GM12864 (cell line): ENCODE measurements around the gene FOXJ3.
A peak's percentile ranks its signal among the peaks of the same experiment; 100 is the strongest.

Experiments used
- DNase-seq: peaks from one replicate; pipeline ENCODE4 v3.0.0-alpha.2; 2011; ENCODE audit warnings: low read depth
- H3K4me3 ChIP-seq: 2 replicates; pipeline ENCODE4 v1.5.1; 2011; ENCODE audit warnings: mild to moderate bottlenecking, low read depth, low read length, control low read depth
- CTCF ChIP-seq: IDR thresholded peaks from 2 replicates; pipeline ENCODE4 v1.5.1; 2011; ENCODE audit warnings: low read depth, mild to moderate bottlenecking, moderate library complexity, low read length, control low read depth, inconsistent platforms; ENCODE audit errors: missing control alignments

FOXJ3 gene

GRCh38 chr1:42259739-42260064, 75.3 kb downstream of the FOXJ3 start:
- H3K4me3 ChIP-seq: no peak overlapping the region
- TF ChIP-seq CTCF: no peak
- DNase-seq: no peak

- TF ChIP-seq CTCF: no peak
- peak; percentile 16 for DNase-seq
- no peak overlapping the region for H3K4me3 ChIP-seq
Measured at GRCh38 chr1:42259059-42259738, 75.8 kb downstream of the FOXJ3 start.

GRCh38 chr1:42258218-42258617, 76.8 kb downstream of the FOXJ3 start:
- no peak for TF ChIP-seq CTCF
- H3K4me3 ChIP-seq: no peak overlapping the region
- DNase-seq: no peak

DNA sequence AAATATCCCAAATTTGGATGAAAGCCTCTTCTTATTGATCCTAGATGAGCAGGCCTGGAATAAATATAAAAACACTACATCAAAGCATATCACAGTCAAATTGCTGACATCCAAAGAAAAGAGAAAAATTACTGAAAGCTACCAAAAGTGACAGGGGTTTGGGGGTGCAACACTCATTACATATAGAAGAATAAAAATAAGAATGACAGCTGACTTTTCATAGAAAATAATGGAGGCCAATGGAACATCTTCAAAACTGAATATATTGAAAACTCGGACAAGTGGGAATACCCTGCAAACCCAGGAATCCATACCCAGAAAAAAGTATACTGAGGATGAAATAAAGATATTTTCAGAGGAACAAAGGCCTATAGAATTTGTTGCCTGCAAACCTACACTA, 84.0 kb downstream of the FOXJ3 start:
- no peak overlapping the region for H3K4me3 ChIP-seq
- no peak for TF ChIP-seq CTCF
- DNase-seq: no peak

GRCh38 chr1:42250164-42250563, 84.9 kb downstream of the FOXJ3 start:
- no peak overlapping the region for H3K4me3 ChIP-seq
- no peak for TF ChIP-seq CTCF
- no peak for DNase-seq

DNA sequence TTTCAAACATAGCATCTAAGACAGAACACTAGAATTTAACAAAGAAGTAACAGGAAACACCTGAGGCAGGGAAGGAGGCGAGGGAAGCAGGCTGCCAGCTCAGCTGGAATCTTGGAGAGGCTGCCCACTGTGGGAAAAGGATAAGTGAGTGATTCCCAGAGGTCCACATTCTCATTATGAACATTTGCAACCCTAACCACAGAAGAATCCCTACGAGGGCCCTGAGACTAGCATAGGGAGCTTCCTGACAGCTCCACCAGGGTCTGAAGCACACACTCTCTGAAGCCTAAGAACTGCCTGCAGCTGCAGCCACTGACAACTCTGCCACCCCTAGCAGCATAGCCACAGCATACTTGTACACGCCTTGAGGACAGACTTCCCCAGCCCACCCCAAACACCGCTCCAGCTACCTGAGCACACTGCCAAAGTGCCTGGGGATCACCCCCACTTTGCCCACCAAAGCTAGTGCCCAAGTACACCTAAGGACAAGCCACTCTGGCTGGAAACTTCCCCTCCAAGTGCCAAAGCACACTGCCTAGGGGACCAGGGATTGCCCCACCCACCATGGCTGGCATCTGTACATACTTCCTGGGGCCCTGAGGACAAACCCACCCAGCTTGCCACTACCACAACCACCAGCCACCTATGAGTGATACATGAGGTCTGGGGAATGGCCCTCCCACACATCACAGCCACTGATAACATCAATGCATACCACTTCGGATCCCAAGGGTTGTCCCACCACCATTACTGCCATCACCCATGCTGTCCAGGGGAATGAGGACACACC, 93.9 kb downstream of the FOXJ3 start:
- DNase-seq: no peak
- no peak overlapping the region for H3K4me3 ChIP-seq
- no peak for TF ChIP-seq CTCF

DNA sequence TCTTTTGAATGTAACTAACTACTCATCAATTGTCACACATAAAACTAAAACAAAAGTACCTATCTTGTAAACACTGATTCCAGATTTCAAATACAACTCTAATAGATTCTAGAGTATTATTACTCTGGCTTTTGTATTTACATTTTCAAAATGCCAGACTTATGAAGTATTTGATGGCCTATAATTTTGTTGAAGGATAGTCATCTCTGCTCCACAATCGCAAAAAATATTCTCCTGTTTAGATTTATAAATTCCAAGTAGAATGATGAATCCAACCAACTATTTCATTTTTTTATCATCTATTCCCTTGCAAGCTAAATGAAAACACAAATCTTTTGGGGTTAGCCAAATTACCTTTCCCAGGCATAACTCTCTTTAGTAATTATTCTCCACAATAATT, 95.5 kb downstream of the FOXJ3 start:
- H3K4me3 ChIP-seq: no peak overlapping the region
- TF ChIP-seq CTCF: no peak
- DNase-seq: no peak
